GM12874 (cell line): ENCODE measurements around the gene FXYD2.

Experiments
- CTCF ChIP-seq: IDR thresholded peaks from 2 replicates; pipeline ENCODE4 v1.5.1; 2011; ENCODE audit warnings: low read depth, mild to moderate bottlenecking, control low read depth, low read length, moderate library complexity; ENCODE audit not compliant: insufficient read depth

Gene FXYD2

GRCh38 chr11:117842131-117842941 is 17.8 kb upstream of the FXYD2 start:
- TF ChIP-seq CTCF: no peak

- no peak for TF ChIP-seq CTCF
Measured at GRCh38 chr11:117841551-117842031, 17.0 kb upstream of the FXYD2 start.

- no peak for TF ChIP-seq CTCF
Measured at GRCh38 chr11:117840881-117841550, 16.5 kb upstream of the FXYD2 start.

- TF ChIP-seq CTCF: no peak
Measured at GRCh38 chr11:117839936-117840813, 15.6 kb upstream of the FXYD2 start.

- no peak for TF ChIP-seq CTCF
Measured at GRCh38 chr11:117839380-117839881, 14.9 kb upstream of the FXYD2 start.

GRCh38 chr11:117838901-117839300 is 14.4 kb upstream of the FXYD2 start:
- TF ChIP-seq CTCF: no peak
